HG03135 (cell line): ENCODE results near the gene DPP9.
A peak's percentile ranks its signal among the peaks of the same experiment; 100 is the strongest.
"Not testable (repeated sequence)": the region's sequence is repeated elsewhere in the genome, so short reads cannot be mapped to it uniquely, and the experiment has no call there.

Experiments
- ATAC-seq: cut with Tn5 transposase; IDR thresholded peaks from one replicate; pipeline ENCODE4 v1.9.1; 2021; ENCODE audit warnings: mild to moderate bottlenecking, moderate library complexity; ENCODE audit not compliant: unreplicated experiment

The DPP9 gene

GRCh38 chr19:4742723-4743646 lies 19.3 kb upstream of the DPP9 start:
- ATAC-seq: no peak

- ATAC-seq: no peak
These were observed 16.4 kb upstream of the DPP9 start for GRCh38 chr19:4740092-4740491.

GRCh38 chr19:4738734-4739133 lies 15.1 kb upstream of the DPP9 start:
- ATAC-seq: no peak

GRCh38 chr19:4737955-4738600 lies 14.4 kb upstream of the DPP9 start:
- ATAC-seq: no peak

- no peak for ATAC-seq
These were observed 10.2 kb upstream of the DPP9 start for GRCh38 chr19:4733755-4734345.

GRCh38 chr19:4732680-4733114 lies 9.1 kb upstream of the DPP9 start:
- no peak for ATAC-seq

- ATAC-seq: no peak
These were observed 7.1 kb upstream of the DPP9 start for GRCh38 chr19:4730740-4731171.

- no peak for ATAC-seq
These were observed 5.2 kb upstream of the DPP9 start for GRCh38 chr19:4728871-4729270.

- peak; percentile 16 for ATAC-seq
These were observed 709 bp downstream of the DPP9 start for GRCh38 chr19:4722671-4723594.

GRCh38 chr19:4721196-4721595 lies 2.4 kb downstream of the DPP9 start:
- ATAC-seq: no peak

GRCh38 chr19:4720037-4720700 lies 3.5 kb downstream of the DPP9 start:
- no peak for ATAC-seq

- no peak for ATAC-seq
These were observed 4.2 kb downstream of the DPP9 start for GRCh38 chr19:4719499-4719866.

GRCh38 chr19:4717966-4718701 lies 5.5 kb downstream of the DPP9 start:
- ATAC-seq: no peak

GRCh38 chr19:4717191-4717965 lies 6.3 kb downstream of the DPP9 start:
- ATAC-seq: no peak

- ATAC-seq: no peak
These were observed 8.0 kb downstream of the DPP9 start for GRCh38 chr19:4715529-4716221.

- ATAC-seq: not testable (repeated sequence)
These were observed 8.5 kb downstream of the DPP9 start for GRCh38 chr19:4715178-4715528.

GRCh38 chr19:4714016-4714415 lies 9.6 kb downstream of the DPP9 start:
- ATAC-seq: no peak

- ATAC-seq: no peak
These were observed 10.2 kb downstream of the DPP9 start for GRCh38 chr19:4713384-4713951.
